Cardiac fibroblast (primary cell): ENCODE measurements around the gene ZNF236.

Experiments
- DNase-seq, 2 donors: peaks; one replicate each; pipeline versions ENCODE4 v3.0.0 to v3.0.0-alpha.2; 2010; ENCODE audit warnings: low read depth in 2 of 2
- H3K4me3 ChIP-seq, 2 donors: replicated peaks in 1 of 2; 1 replicate in 1 of 2; 2 replicates in 1 of 2; pipeline ENCODE4 v1.5.1; 2011; ENCODE audit warnings: low read depth in 2 of 2, low read length in 2 of 2, mild to moderate bottlenecking in 2 of 2, moderate library complexity in 1 of 2
- CTCF ChIP-seq: IDR thresholded peaks from one replicate; pipeline ENCODE4 v1.5.1; 2011; ENCODE audit warnings: low read depth, mild to moderate bottlenecking, low read length, inconsistent platforms

Gene ZNF236

DNA sequence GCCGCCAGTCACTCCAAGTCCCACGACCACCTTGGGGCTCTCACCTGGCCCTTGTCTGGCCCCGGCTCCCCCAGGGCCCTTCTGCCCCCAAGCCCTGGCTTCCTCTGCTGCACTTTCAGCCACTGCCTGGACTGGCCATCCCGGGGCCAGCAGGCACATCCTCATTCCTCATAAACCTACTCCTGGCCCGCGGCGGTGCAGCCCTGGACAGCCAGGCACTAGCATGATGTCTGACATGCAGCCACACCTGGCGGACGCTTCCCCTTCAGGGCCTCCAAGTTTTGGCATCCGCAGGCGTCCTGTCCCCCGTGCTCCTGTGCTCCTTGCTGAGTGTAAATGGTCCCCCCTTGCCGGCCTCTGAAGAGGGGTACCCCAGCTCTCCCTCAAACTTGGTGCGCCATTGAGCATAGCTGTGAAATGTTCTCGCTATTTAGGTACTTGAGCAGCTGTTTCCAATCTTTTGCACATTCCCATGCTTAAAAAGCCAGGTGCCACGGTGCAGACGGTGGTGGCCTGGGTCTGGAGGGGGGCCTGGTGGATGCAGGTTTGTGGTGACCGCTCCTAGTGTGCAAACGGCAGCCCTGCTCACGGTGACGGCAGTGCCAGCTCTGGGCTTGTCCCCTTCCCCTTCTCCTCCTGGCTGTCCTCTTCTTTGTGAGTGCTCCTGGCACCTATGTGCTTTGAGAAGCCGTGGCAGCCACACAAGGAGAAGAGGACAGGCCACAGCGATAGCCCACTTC is 186.4 kb downstream of the ZNF236 start:
- DNase-seq, result no peak
- no peak overlapping the region for H3K4me3 ChIP-seq

DNA sequence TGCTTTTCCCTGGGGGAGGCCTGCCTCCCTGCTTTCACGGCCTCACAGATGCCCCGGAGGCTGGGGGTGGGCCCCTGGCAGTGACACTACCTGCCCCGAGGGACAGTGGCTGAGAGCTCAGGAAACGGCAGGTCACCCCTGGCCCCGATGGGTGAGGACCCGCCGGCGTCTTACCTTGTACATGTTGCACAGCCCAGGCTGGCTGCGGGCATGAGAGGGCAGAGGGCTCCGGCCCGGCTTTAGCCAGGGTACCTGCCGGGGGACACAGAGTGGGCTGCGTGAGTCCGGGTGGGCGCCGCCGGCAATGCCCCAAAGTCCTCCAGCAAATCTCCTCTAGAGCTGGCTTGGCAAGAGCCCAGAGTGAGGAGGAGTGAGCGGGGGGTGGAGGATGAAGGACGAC is 187.3 kb downstream of the ZNF236 start:
- no peak for DNase-seq
- no peak overlapping the region for H3K4me3 ChIP-seq
- no peak for TF ChIP-seq CTCF

More for the DNA sequence above, 186.4 kb downstream of the ZNF236 start:
- TF ChIP-seq CTCF, result no peak

DNA sequence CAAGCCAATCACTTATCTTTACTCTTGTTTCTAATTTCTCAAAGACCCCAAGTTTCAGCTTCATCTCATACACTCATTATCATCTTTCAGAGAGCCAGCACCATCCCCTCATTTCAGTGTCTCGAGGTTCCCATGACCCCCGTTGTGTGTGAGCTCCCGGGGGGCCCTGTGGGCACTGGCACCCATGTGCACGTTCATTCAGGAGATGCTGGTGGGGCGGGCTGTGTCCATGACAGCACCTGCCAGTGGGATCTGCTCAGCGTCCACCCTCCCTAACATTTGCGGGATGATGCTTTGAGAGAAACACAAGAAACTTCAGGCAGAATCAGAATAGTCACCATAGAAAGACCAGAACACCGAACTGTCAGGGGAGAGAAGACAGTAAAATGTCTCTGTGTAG is 189.8 kb downstream of the ZNF236 start:
- H3K4me3 ChIP-seq, result no peak overlapping the region
- TF ChIP-seq CTCF, result no peak
- no peak for DNase-seq

DNA sequence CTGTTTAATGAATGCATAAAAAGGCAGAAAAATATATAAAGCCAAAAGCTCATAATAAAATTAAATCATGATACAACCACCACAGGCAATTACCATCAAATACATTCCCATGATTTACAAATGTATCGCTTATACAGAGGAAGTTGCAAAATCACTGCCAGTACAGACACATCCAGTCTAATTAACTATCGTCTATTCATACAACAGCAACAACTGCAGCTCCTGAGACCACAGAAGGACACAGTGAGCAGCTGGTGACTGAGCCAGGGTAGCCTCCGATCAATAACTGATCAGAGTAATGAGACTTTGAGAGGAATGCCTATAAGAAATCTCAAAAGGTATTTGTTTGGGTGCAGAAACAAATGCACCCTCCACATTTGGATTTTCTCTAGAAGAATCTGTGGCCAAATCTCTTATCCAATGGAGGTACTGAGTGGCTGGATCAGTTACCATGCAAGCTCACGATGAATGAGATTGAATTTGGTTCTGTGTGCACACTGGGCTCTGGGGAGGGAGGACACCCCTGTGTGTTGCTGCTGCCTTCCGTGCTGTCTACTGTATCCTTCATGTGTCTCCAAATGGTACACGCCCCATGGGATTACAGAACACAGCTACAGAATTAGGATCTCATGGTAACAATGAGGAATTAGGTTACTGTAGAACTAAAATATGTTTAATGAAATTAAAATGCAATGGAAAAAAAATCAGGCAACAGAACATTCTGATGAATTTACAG is 190.6 kb downstream of the ZNF236 start:
- no peak for DNase-seq

DNA sequence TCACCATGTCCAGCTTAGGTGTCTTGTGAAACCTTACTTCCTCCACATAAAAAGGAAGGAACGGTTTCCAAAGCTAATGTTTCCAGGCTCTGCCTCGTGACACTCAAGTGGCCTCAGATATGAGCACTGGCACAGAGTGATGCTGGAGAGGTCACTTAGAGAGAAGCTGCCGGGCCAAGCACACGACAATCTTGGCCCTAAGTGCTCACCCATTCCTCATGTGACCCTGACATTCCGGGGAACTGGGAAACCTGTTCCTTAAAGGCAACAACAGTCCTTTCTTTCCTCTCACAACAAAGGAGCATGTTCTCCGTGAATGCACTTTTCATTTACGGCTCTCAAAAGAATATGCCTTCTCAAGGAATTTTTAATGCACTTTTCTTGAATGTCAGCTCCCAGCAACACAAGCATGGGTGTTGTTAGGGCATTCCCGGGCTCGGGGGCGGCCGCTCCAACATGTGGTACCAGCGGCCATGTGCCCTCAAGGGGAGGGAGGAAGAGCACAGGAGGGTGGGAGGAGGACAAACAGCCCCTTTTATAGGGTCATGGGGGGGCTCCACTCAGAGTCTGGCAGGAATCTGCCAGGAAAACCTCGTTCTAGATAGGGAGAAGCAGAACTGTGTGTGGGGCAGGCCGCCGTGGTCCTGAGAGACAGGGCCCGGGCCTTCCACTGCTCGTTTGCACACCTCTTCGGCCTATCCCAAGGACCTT is 191.6 kb downstream of the ZNF236 start:
- TF ChIP-seq CTCF, result no peak
- DNase-seq, result peak in 1 of 2 donors; percentile 12
- no peak overlapping the region for H3K4me3 ChIP-seq

More for the DNA sequence above, 190.6 kb downstream of the ZNF236 start:
- no peak overlapping the region for H3K4me3 ChIP-seq
- TF ChIP-seq CTCF, result no peak

- DNase-seq, result no peak
- no peak for TF ChIP-seq CTCF
- H3K4me3 ChIP-seq, result no peak overlapping the region
Observed at GRCh38 chr18:77014538-77014937, 192.2 kb downstream of the ZNF236 start.
